GM19240 (cell line): ENCODE measurements around the gene CCL3.
A peak's percentile ranks its signal among the peaks of the same experiment; 100 is the strongest.
"Not testable (repeated sequence)": the region's sequence is repeated elsewhere in the genome, so short reads cannot be mapped to it uniquely, and the experiment has no call there.

ENCODE experiments used
- DNase-seq: peaks from one replicate; pipeline ENCODE4 v3.0.0; 2011; ENCODE audit warnings: low spot score; ENCODE audit not compliant: insufficient read length

Gene CCL3

DNA sequence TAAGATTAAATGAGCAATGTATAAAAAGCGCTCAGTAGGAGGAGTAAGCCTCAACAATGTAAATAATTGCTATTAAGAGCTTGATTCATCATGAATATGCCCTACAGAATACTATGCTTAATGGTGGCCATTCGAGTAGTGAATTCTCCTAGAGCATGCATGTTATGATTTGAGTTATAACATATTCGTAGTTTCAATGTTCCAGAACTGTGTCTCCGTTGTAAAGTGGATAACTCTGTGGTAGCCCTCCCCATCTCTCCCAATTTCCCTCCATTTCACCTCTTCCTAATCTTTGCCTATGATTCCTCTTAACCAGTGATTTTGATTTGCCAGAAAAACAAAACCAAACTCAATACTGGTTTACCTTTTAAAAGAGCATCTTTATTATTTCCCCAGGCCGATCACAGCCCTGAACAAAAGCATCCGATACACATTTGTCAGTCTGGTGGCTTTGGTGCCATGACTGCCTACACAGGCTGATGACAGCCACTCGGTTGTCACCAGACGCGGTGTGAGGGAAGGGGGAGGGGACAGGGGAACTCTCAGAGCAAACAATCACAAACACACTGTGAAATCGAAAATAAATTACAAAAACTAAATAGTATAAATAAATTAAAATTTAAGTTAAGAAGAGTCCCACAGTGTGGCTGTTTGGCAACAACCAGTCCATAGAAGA lies 1.9 kb downstream of the CCL3 start:
- DNase-seq = not testable (repeated sequence)

DNA sequence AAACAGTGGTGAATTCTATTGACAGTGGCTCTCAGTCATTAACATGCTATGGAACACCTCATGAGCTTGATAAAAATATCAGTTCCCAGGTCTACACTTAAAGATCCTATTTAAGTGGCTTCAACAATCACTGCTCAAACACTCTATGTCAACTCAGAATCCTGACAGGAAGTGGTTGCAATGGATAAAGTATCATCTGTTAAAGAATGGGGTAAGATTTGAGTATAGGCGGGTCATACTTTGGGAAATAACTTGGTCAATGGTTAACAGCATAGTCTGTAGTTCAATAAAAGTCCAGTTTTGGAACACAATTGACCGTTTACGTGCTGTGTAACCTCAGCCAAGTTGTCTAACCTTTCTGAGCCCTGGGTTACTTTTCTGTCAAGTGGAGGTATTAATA lies 2.5 kb downstream of the CCL3 start:
- not testable (repeated sequence) for DNase-seq

DNA sequence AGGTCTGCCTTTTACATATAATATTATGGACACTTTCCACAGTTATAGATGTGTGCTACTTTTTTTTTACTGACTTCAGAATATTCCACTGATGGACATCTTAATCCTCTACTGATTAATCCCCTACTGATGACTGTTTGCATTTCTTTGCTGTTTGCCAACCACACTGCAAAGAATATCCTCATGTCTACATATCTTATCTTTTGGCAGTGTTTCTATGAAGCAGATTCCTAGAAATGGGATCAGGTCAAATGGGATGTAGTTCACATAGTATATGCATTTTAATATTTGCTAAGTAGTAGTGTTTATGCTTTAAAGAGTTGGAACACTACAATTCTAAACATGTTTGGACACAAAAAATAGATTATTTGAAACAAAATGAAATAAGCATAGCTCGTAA lies 3.2 kb downstream of the CCL3 start:
- no peak for DNase-seq

DNA sequence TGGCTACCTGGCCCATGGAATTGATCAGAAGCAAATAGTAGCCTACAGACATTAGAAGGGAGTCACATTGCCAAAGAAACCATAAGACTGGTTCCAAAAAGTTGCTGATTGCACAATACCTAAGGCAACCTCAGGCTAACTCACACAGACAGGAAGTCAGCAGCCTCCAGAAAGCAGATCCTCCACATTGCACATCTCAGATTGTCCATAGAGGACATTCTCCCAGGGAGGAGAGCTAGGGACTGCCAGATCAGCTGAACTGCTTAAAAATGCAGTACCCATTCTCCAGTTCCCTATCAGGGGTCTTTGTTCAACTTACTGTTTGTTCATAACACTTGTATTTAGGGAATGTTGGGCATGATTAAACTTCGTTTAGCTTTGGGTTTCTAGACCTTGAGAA lies 4.2 kb downstream of the CCL3 start:
- DNase-seq = no peak

DNA sequence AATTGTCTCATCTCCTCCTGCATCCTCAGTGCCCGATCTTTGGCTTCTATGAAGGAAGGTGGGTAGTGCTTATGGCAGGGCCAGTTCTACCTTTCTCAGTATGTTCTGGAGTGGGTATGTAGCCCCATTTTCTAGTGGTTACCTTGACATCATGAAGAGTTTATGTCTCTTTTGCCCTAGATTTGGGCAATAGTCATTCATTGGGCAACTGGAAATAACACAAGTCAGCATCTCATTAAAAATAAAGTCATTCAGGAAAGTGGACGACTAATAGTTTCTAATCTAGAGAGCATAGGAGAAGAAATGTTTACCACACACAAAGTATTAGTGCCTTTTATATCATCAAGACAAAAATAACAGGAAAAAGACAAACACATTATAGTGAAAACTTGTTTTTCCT lies 6.3 kb downstream of the CCL3 start:
- not testable (repeated sequence) for DNase-seq

DNA sequence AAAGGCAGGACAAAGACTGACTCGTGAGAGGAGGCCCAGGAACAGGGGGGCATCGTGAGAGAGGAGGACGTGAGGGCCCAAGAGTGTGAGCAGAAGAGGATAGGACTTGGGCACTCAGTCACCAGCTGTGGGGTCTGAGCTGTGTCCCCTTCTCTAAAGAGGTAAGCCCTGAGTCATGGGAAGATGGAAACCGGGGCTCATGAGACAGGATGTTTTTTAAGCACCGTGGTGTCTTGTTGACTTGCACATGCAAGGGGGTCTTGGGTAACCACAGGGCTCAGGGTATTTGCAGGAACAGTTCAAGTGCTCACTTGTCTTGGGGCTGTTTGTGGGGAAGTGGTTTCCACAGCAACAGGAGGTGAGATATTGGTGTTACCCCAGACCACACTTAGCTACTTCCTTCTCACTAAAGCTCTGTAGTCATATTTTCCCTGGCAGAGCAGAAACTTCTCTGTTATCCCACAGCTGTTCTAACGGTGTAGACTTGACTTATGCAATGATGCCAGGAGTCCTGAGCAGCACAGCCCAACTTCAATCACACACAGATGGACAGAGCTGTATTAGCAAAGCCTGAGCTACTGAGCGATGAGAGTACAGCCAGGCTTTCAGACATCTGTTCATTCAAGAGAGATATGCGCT lies 7.3 kb downstream of the CCL3 start:
- DNase-seq = peak; percentile 15

DNA sequence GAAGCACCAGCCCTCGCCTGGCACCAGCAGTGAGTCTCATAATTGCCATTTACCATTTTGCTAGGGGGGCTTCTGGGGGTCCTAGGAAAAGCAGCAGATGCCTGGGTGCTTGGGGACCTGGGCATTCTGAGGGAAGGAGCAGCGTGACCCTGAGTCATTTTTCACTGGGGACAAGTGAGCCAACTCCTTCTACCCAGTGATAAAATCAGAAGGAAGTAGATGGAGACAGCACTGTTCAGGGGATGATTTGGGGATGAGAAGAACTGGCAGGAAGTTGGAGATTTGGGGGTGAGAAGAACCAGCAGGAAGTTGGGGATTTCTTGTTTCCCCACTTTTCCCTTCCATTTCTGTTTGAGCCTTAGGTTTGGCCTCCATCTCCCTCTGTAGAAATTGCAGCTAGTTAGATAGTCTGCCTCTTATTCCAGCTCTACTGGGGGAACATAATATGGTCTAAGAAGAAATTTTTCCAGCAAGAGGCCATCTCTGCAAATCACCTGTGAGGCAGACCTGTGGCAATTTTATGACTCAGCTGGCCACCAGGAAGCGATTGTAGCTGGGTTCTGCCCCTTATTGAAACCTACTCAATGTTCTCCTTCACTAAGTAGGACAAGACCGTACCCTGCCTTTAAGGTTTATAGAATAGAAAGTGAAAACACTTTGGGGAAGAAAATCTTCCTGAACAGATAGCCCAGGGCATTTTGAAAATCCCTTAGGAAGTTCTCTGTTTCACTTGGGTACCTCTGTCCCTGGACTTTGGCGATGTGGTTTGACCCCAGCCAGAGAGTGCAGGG lies 8.1 kb downstream of the CCL3 start:
- DNase-seq = not testable (repeated sequence)

DNA sequence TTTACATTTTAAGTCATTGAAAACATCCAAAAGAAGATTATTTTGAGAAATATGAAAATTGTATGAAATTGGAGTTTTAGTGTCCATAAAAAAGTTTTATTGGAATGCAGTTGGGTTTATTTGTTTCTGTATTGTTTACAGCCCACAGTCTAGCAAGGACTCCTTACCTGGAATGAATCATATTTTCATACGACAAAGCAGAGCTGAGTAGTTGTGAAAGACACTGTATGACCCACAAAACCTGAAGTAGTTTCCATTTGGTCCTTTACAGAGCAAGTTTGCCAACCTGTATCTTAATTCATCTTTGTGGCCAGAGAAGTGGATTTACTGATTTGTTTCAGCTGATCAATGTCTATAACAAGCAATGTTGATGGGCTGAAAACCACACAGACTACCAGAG lies 15.6 kb downstream of the CCL3 start:
- DNase-seq = no peak

DNA sequence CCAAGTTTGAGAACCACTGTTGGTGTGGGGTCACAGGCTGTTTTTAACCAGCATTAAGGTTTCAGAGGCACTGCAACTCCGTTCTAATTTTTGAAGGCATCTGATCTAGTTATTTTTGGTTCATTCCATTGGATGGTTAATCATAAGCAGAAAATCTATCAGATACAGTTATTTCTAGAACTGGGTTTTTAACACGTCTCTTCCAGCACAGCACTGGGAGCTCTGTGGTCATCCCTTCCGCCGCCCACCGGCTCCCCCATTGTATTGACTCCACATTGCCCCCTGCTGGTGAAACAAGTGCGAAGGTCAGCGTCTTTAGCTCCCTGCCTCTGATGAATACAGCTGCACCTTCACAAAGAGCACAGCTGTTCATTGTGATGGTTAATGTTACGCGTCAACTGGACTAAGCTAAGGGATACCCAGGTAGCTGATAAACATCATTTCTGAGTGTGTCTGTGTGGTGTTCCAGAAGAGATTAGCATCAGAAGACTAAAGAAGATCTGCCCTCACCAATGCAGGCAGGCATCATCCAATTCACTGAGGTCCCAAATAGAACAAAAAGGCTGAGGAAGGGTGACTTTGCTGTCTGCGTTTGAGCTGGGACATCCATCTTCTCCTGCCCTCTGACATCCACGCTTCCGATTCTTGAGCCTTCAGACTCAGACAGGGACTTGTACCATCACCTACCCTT lies 17.4 kb downstream of the CCL3 start:
- DNase-seq = peak; percentile 36

DNA sequence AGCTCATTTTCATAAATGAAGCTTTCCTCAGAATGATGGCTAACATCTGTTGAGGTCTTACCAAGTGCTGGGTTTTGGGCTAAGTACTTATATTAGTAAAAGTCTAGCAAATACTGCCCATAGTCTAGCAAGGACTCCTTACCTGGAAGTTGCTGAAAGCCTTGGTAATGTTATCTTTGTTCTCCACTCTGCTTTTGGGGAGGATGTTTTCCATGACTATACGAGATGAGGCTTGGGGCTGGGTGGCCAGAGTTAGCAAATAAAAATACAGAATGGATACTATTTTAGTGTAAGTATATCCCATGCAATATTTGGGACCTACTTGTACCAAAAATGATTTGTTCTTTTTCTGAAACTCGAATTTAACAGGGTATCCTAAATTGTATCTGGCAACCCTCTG lies 18.2 kb downstream of the CCL3 start:
- DNase-seq = no peak

DNA sequence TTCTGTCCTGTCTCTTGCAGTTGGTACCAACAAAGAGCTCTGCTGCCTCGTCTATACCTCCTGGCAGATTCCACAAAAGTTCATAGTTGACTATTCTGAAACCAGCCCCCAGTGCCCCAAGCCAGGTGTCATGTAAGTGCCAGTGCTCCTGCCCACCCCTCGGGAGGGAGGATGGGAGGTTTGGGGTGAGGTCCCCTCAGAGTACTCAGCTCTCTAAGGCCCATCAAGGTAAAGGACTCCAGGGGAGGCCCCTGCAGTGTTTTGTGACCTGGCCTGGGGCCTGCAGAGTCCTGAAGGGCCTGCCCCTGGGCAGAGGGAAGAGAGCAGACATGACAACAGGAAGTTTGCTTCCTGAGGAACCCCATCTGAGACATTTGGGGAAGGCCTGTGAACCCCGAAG lies 19.5 kb downstream of the CCL3 start:
- DNase-seq = no peak

DNA sequence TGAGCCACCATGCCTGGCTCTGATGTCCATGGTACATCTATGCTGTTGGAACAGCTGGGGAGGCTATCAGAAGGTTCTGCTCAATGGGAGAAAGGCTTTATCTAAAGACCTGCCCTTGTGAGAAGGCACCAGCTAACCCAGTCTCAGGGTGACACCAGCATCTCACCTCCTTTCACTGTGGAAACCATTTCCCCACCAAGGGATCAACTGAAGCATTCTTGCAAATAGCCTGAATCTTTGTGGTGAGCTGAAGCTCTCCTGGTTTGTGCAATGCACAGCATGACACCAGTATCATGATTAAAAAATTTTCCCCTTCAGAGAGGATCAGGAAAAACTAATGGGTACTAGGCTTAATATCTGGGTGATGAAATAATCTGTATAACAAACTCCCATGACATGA lies 20.8 kb downstream of the CCL3 start:
- DNase-seq = no peak

DNA sequence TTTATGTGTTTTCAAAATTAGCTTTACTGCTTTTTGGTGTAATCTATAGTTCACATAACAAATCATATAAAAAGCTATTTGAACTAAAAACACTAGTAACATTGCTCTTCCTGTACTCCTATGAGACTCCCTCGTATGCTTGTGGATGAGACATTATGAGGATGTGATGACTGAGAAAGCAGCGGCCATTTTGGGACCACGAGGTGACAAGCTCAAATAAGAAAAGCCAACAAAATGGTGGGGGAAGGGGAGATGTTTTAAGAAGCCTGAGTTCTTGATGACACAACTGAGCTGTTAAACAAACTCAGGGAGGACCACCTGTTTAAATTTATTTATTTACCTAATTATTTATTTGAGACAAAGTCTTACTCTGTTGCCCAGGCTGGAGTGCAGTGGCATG lies 21.4 kb downstream of the CCL3 start:
- DNase-seq = no peak

DNA sequence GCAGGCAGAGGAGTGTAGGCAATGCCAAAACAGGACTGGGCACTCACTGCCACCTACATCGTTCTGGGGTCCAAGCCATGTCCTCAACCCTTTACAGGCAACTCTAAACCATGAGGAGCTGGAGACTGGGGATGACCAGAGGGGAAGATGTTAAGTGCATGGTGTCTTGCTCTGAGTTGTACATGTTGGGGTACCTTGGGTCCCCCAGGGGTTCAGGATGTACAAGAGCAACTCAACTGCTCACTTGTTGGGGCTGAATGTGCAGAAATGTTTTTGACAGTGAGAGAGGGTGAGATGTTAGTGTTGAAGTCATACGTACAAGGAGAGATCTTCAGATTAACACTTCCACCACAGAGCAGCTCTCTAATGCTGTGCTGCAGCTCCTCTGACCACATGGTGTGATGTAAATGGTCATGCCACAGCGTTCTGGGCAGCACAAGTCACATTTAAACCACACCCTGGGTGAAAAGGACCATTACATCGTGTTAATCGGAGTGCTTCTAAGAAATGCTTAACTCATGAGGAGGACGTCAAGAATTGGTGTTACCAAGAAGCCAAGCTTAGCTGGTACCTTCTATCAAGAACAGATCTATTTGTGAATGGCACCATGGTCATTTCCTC lies 23.5 kb downstream of the CCL3 start:
- no peak for DNase-seq

DNA sequence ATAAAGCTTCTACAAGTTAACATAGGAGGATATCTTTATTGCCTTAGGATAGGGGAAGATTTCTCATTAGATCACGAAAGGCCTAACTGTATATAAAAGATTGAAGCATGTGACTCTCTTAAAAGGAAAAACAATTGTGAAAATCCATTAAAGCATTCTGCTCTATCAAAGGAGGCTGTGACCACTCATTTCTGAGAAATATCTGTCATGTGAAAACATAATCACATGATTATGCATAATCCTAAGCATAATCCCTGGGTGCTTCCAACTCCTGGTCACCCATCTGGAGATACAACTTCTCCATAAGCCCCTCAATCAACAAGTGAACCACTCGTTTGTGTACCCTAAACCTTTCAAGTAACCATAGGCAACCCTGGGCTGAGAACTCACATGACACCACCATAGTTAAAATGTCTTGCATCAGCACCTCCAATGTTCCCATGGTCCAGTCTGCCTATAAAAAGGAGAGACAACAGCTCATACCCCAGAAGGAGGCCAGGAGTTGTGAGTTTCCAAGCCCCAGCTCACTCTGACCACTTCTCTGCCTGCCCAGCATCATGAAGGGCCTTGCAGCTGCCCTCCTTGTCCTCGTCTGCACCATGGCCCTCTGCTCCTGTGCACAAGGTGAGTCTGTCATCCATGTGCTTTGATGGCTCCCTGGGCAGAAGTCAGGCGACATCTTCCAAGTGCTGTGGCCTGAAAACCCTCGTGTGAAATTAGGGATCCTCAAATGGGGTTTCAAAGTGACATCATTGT lies 26.0 kb downstream of the CCL3 start, which contains the start of gene CCL18:
Gene CCL18, plus strand, starts transcription at position 487 of the 756 bp plus-strand sequence. Its CDS starts 71 bp downstream, at position 558.
- DNase-seq = no peak

DNA sequence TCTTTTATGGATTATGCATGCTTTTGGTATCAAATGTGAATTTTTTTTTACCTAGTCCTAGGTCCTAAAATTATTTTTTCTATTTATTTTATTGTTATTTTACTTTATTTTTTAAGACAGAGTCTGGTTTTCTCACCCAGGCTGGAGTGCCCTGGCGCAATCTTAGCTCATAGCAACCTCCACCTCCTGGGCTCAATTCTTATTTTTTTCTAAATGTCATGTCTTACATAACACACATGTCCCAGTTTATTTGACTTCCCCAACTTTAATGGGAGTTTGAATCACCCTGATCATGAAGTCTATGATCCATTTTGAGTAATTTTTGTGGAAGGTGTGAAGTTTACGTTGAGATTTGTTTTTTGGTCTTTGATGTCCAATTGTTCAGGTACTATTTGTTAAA lies 29.1 kb downstream of the CCL3 start:
- DNase-seq = no peak

DNA sequence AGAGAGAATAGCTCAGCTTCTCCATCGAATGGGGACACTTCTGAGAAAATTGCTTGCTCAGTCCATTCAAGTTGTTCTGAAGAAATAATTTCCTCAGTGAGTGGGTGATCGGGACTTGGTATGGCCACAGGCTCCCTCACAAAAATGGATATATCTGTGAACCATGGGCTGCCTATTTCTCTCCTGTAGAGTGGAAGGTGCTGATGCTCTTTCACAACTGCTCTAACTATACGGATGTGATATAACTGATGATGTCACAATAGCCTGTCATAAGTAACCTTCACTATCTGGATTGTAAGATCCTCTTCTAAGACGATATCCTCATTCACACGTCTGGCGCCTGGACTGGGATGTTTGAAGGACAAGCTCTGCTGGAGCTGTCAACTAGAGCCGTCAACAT lies 30.5 kb downstream of the CCL3 start:
- DNase-seq = no peak

DNA sequence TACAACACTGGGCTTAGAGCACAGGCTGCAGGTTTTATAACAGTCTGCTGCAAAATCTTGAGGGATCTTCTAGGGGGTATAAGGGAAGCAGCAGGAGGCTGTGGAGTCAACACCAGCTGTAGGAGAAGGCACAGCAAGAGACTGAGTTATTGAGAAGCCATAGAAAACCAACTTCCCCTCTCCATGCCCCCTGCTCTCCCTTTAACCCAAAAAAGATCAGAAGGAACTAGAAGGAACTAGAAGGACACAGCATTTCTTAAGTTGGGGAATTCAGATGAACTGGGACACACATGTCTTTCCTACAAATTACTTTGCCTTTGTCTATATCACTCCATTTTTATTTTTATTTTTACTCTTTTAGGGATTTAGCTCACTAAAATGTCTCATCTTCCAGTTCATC lies 32.0 kb downstream of the CCL3 start:
- DNase-seq = no peak

DNA sequence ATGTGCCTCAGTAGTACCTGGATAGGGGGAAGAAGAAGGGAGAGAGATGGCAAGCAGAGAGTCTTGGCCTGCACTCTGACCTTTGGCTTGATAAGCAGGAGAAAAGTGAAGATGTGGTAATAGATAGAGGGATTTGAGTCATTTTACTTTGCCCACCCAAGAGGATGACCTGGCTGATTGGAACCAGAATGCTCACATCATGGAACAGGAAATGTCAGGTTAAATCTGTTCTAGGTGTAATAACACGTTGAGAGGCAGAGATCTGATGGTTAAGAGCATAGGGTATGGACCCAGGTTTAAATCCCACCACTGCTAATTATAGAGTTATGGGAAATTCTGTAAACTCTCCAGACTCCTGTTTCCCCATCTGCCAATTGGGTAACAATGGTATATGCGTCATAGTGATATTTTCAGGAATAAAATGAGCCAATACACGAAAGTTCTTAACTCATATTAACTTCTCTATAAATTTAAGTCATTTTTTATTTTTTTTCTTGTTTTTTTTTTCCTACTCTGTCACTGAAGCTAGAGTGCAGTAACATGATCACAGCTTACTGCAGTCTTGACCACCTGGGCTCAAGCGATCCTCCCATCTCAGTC lies 33.9 kb downstream of the CCL3 start:
- DNase-seq = no peak

DNA sequence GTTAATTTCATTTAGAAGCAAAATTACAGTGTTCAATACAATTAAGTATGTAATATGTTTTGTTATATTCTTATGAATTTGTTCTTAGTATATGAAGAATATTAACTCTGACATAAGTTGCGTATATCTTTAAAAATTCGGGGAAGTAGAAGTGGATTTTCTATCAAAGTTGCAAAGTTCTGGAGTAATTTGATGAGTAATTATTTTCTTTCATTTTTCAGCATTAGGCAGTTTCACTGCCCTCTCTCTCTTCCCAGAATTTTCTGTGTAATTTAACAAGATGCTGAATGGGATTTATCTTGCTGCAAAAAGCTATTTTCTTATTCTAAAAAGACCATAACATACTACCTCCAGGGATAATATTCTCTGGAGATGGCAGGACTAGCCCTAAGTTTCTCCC lies 34.8 kb downstream of the CCL3 start:
- DNase-seq = no peak
